GM21786 (cell line): ENCODE data around the gene CBX7.
"Not testable (repeated sequence)": the region's sequence is repeated elsewhere in the genome, so short reads cannot be mapped to it uniquely, and the experiment has no call there.

Experiments used
- ATAC-seq: cut with Tn5 transposase; IDR thresholded peaks from one replicate; pipeline ENCODE4 v1.9.1; 2021; ENCODE audit not compliant: unreplicated experiment

The CBX7 gene

DNA sequence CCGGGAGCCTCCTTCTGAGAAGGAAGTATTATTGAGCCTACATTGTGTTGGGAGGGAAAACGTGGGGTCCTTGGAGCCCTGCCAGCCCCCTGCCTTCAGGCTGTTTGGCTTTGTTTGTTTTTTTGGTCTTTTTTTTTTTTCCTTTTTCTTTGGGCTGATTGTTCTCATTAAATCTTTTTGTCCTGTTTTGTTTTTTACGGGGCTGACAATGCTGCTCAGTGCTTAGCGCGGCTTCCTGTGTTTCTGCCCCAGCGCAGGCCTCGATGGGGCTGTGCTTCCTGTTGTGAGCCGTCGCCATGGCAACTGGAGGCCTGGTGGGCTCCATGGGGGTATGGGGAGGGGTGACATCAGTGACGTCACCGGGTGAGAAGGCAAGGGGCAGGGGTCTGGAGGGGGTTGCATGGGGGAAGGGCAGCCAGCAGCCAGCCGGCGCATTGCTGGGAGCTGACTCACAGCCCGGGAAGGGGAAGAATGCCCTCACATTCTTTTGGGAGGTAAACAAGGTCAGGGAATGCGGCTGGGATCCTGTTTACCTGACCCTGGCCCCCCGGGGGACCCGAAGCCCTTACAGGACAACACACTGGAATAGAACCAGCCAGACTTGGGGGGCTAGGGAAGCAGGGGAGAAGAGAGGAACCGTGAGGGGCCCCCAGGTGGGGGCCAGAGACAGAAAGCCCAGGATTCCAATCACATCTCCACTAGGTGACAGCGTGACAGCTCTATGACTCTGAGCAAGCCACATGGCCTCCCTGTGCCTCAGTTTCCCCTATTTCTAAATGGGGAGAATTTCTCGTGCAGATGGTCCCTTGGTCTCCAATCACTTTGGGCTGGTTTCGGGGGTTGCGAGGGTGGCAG is 22.2 kb upstream of the CBX7 start:
- ATAC-seq: no peak

DNA sequence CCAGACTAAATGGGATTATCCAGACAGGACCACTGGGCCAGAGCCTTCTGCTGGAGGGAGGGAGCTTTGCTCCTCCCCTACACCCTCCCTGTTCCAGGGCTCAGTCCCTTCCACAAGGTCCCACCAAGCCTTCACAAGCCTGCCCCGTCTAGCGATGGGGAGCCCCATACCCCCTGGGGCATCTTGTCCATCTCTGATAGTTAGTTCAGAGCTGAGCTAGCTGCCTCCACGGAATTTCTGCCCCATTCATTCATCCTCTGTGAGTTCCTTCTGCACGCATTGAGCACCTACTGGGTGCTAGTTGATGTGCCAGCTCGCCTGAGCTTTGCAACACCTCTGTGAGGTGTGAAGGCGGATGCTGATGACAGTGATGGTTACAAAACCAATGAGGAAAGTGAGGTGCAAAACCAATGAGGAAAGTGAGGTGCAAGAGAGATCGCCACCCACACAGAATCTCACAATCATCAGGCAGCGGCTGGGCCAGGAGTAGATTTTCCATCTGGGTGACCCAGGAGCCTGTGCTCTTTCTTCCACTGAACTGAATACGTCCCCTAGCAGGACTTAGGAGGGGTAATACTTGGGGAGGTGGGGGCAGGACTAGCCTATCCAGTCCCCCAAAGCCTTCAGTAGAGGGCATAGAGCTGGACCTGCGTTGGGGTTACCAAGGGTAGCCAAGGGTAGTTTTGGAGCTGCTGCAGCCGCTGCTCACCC is 21.5 kb upstream of the CBX7 start:
- ATAC-seq: no peak

DNA sequence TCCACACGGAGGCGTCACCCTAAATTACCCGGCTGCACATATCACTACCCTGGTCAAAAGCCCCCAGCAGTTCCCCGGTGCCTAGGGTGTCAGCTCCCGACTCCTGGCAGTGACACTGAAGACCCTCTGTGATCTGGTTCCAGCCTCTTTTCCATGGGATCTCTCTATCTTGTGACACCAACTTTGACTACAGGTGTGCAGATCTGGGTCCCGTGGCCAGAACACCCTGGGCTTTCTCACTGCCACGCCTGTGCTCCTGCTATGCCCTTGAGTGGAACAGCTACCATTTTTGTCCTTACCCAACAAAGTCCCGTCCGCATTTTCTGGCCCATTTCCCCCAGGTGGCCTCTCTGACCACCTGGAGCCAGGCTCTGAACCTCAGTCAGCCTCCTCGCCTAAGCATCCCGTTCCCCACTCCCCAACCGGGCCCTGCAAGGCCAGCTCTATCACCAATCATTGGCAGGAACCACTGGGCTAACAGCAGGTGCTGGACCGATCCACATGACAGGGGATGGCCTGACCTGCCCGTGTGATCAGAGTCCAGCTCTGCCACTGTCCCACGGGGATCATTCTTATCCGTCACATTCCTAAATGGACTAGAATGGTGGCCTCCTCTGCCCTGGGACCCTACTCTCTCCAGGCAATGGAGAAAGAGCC is 20.7 kb upstream of the CBX7 start:
- no peak for ATAC-seq

DNA sequence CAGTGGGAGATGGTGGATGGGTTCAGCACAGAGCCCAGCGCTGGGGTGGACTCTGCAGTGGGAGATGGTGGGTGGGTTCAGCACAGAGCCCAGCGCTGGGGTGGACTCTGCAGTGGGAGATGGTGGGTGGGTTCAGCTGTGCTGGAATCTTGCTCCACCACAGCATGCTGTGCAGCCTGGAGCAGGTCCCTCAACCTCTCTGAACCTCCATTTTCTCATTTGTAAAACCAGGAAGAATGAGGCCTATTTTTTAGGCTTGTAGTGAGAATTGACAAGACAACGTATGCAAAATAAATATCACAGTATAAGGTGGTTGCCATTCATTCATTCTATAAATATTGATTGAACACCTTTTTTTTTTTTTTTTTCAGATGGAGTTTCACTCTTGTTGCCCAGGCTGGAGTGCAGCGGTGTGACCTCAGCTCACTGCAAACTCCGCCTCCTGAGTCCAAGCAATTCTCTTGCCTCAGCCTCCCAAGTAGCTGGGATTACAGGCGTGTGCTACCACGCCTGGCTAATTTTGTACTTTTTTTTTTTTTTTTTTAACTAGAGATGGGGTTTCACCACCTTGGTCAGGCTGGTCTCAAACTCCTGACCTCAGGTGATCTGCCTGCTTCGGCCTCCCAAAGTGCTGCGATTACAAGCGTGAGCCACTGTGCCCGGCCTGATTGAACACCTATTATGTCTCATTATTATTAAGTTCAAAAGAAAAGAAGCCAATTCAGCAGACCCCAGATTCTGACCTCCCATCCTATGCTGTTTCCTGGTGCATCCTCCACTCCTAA is 20.0 kb upstream of the CBX7 start:
- ATAC-seq: not testable (repeated sequence)

DNA sequence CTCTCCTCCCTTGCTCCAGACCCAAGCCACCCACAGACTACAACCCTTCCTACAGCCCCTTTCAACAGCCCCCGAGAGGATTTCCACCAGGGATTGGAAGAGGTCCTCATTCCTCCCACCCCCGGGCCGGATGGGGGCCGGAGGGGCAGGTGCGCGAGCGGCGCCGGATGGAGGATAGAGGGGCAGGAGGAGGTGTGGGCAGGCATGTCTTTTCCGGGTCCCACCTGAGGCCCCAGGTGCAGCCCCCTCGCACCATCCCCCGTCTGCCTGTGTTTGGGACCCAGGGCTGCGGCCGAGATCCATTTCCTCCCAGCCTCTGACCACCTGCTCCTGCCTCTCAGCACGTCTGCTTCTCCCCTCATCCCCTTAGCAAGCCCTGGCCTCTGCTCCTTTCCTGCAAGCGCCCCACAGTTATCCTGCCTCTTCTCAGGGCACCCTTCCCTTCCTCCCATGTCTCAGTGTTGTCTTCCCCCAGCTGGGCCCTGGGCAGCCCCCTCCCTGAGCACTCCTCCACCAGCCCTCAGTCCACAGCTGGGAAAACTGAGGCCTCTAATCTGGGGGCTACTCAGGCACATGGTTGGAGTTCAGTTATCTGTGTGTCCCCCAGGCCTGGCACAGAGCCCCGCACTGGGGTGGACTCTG is 19.3 kb upstream of the CBX7 start:
- ATAC-seq: no peak

DNA sequence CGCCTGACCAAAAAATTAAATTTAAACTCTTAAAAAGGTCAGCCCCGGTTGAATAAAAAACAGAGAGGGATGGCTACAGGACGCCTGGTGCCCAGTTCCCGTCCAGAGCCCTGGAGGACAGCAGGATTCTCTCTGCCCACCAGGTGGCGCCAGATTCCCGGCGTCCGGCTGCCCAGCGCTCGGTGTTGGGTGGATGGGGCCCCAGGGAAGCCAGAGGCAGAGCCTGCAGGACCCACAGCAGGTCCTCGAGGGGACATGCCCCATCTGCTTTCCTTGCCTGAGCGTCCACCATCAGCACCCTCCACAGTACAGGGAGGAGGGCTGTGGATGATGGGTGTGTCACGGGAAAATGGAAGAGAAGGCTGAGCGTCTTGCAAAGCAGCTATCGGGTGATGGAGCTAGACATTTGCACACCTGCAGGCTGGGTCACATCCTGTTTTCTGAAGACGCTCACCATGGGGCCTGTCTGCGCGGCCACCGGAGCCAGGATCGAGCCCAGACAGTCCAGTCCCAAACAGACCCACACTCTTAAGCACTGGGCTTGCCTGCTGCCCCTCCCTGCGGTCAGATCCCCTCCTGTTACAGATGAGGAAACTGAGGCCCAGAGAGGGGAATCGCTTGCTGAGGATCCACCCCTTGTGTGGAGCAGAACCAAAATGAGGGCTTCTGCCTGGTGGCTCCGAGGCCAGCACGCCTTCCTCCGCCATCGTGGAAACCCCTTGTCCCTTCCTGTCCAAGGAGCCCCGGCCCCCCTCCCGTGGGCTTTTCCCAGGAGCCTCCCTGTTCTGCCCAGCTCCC is 18.5 kb upstream of the CBX7 start:
- ATAC-seq: peak; percentile 68

DNA sequence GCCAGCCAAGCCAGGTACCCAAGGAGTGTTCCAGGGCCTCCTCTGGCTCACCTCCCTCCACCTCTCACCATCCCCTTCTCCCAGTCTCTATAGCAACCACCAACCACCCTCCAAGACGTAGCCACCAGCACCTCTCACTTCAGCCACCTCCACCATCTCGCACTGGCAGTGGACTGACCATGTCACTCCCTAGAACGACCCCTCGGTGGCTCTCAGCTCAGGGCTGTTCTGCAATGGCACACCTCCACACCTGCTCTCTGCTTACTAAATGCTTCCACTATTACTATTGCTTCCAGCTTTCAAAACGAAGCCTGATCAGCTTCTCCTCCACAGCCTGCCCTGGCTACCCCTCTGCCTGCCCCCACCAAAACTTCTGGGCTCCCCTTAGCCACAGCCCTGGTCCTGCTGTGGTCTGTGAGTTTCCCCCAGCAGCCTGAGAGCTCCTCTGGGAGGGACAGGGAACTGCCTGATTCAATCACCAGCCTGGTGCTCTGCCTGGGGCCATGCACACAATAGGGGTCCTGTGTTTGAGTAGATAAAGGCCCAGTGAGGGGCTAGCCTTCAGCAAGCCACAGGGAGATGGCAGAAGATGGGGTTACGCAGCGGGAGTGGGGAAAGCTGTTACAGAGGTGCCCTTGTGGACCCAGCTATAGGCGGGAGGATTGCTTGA is 17.5 kb upstream of the CBX7 start:
- no peak for ATAC-seq

DNA sequence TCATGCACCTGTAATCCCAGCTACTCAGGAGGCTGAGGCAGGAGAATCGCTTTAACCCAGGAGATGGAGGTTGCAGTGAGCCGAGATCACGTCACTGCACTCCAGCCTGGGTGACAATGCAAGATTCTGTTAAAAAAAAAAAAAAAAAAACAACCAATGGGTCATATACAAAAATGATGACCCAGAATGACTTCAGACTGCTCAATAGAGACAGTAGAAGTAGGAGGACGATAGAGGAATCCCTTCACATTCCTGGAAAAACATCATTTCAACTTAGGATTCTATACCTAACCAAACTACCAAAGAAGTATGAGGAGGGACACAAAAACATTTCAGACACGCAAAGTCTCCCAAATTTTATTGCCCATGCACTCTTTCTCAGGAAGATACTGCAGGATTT is 14.1 kb upstream of the CBX7 start:
- no peak for ATAC-seq

DNA sequence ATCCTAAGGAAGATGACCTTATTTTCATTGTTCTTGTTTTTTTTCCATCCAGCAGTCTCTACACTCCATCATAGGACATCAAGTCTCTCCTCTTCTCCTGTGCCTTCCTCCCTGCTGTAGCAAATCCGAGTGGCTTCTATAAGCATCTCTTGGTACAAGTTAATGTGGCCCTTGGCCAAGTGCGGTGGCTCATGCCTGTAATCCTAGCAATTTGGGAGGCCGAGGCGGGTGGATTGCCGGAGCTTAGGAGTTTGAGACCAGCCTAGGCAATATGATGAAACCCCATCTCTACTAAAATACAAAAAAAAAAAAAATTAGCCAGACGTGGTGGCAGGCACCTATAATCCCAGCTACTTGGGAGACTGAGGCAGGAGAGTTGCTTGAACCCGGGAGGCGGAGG is 3.6 kb upstream of the CBX7 start:
- ATAC-seq: not testable (repeated sequence)

DNA sequence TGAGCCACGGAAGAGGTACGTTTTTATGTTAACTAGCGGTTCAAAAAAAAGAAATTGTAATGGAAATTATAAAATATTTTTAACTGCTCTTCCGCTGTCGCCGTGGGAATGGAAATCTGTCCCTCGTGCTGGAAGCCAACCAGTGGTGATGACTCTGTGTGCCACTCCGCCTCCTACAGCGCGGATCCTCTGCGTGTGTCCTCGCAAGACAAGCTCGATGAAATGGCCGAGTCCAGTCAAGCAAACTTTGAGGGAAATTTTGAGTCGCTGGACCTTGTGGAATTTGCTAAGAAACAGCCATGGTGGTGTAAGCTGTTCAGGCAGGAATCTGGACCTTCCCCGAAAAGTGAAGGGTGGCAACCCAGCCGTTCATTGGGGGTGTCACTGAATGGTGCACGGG is 2.9 kb upstream of the CBX7 start:
- ATAC-seq: no peak

DNA sequence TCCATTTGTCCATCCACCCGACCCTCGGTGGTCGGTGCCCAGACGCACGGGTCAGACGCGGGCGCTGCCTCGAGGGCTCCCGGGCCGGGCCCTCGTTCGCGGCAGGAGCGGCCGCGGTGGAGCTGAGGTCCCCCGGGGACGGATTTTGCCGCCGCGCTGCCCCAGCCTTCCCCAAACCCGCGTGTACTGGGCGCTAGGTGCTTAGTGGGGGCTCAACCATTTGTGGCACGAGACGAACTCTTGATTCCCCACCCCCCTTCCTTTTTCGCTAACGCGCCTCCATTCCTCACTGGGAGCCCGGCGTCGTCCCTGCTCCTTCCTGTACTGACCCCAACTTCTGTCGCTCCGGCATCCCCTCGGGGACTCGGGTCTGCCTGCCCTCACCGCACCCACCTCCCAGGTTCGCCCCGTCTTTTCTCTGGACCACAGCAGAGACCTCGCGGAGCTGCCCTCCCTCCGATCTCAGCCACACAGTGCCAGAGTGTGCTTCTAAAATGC is 789 bp upstream of the CBX7 start:
- ATAC-seq: no peak

DNA sequence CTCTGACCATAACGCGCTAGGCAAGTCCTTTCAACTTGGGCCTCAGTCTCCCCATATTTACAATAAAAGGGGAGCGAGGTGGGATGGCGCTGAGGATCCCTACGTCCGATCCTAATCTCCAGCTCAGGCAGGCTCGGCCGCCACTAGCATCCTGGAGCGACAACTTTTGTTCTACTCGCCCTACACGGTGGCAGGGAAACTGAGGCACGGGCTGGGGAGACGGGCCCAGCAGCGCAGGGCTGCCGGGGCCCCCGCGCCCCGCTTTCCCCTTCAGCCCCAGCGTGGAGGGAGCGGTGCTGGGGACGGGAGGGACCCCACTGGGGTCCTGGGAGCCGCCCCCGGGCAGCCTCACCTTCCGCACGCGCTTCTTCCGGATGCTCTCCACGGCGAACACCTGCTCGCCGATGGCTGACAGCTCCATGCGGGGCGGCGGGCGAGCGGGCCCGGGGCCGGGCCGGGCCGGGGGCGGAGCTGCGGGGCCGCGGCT is 413 bp downstream of the CBX7 start:
- ATAC-seq: no peak

DNA sequence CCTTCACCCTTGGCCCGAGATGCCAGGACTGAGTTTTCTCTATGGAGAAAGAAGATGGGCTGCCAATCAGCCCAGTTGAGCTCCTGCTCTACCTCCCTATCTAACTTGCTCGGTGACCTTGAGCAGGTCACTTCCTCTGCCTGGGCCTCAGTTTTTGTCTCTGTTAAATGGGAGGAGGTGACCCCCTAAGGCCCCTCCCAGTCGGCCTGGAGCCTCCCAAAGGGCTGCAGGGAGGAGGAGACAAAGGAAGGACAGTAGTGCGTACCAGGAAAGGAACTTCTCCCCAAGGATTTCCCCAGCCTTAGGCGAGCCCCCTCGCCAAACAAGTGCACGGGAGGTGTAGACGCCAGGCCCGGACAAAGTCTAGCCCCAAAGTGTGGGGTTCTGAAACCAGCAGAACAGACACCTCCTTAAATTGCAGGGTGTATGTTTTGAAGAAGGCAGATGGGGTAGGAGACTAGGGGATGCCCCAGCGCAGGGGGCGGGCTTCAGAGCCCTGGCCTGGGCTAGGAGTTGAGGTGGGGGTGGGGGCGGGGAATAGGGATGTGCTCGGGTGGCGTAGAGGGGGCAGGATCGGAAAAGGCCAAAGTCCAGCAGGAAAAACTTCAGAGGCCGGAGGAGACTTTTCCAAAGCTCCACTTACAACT is 1.0 kb downstream of the CBX7 start:
- no peak for ATAC-seq

DNA sequence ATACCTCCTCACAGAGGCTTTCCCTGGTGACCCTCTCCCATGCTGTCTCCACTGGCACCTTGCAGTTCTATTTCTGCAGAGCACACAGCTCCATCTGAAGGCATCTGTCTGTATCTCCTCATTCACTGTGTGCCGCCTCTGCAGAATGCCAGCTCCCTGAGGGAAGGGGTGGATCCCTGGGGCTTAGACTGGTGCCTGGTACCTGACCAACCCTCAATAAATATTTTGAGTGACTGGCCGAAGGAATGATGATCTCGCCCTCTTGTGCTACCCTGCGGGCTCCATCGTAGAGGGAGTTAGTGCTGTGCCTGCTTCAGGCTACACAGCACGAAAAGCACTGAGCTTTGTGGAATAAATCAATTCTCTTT is 1.6 kb downstream of the CBX7 start:
- no peak for ATAC-seq

DNA sequence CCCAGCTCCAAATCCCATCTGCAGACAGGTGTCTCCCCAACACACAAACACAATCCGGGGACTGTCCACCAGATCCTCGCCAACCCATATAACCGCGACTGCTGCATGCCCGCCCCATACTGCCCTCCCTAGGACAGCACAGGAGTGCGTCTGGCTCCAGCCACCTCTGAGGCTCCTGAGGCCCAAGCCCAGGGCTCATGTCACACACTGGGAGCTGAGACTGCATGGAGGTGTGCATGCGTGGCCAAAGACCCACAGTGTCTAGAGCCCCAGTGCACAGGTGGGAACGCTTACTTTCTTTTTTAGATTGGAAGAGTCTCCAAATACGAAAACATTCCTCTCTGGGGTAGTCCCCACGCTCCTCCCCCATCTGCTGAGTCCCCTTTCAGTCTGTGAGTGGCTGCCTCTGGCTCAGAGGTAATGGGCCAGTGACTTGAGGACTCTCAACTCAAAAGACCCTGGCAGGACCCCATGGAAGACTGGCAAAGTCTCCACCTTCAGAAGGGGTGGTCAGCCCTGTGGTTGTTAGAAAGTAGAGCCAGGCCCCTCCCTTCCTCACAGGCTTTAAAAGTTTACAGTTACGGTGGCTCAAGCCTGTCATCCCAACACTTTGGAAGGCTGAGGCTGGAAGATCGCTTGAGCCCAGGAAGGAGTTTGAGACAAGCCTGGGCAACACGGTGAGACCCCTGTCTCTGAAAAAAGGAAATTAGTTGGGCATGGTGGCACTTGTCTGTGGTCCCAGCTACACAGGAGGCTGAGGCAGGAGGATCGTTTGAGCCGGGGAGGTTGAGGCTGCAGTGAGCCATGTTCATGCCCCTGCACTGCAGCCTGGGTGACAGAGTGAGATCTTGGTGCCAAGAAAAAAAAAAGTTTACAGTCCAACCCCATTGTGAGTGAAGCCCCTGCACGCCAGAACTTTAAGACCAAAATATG is 2.3 kb downstream of the CBX7 start:
- no peak for ATAC-seq

DNA sequence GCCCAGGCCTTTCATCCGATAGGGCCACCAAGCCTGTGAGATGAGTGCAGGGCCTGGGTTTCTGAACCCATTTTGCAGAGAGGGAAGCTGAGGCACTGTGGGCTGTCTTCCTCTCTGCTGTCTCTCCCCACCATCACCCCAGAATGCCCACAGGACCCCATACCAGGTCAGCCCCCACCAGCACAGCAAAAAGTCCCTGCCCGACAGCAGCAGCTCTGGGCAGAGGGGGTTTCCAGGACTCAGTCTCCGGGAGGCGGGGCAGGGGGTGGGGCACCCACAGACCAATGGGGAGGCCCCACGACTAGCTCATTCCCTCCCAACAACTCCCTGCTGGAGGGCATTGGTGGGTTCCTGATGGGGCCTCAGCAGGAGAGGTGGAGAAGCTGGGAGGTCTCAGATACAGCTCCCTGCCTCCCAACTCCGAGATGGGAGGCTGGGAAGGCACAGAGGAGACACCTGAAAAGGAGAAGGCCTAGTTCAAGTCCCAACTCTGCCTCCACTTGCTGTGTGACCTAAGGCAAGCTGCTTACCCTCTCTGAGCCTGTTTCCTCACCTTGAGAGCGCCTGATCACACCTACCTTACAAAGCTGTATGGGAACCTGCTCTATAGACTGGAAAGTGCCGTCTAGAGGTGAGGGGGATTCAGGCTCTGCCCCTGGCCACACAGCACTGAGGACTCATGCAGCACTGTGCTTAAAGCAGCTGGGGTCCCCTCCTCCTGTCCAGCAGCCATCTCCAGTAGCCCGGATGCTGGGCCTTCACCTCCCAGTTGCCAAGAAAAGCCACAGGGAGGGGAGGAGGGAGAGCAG is 3.5 kb downstream of the CBX7 start:
- no peak for ATAC-seq
